ENCODE results near the gene TGOLN2.
"Not testable (repeated sequence)": the region's sequence is repeated elsewhere in the genome, so short reads cannot be mapped to it uniquely, and the experiment has no call there.

Gene TGOLN2

GRCh38 chr2:85327822-85328617, at the start of gene TGOLN2:
TSS of gene TGOLN2 (minus strand) at chr2:85327989. CDS start at chr2:85327962, 27 bp downstream.
- DNase-seq, result peak; percentile 95

- no peak for DNase-seq
Measured at GRCh38 chr2:85377083-85377482, 49.3 kb upstream of the TGOLN2 start.

- no peak for DNase-seq
Measured at GRCh38 chr2:85376291-85377065, 48.7 kb upstream of the TGOLN2 start.

GRCh38 chr2:85371045-85371444, 43.3 kb upstream of the TGOLN2 start:
- DNase-seq, result no peak

- DNase-seq, result no peak
Measured at GRCh38 chr2:85369500-85369899, 41.7 kb upstream of the TGOLN2 start.

GRCh38 chr2:85368921-85369320, 41.1 kb upstream of the TGOLN2 start:
- no peak for DNase-seq

- no peak for DNase-seq
Measured at GRCh38 chr2:85367180-85367579, 39.4 kb upstream of the TGOLN2 start.

- DNase-seq, result not testable (repeated sequence)
Measured at GRCh38 chr2:85362653-85363387, 35.0 kb upstream of the TGOLN2 start.

- DNase-seq, result no peak
Measured at GRCh38 chr2:85357736-85358135, 29.9 kb upstream of the TGOLN2 start.

GRCh38 chr2:85356186-85356585, 28.4 kb upstream of the TGOLN2 start:
- DNase-seq, result no peak

GRCh38 chr2:85355521-85355920, 27.7 kb upstream of the TGOLN2 start:
- no peak for DNase-seq

GRCh38 chr2:85355073-85355410, 27.3 kb upstream of the TGOLN2 start:
- DNase-seq, result no peak

GRCh38 chr2:85354286-85355072, 26.7 kb upstream of the TGOLN2 start, which contains the start of the genes ELMOD3 and RETSAT:
TSS of gene ELMOD3 (plus strand) at chr2:85354769. CDS start at chr2:85357199, 2,430 bp downstream.
TSS of gene RETSAT (minus strand) at chr2:85354528. CDS start at chr2:85354507, 21 bp downstream.
- DNase-seq, result peak; percentile 99

GRCh38 chr2:85353876-85354285, 26.1 kb upstream of the TGOLN2 start:
- DNase-seq, result peak; percentile 43

GRCh38 chr2:85347599-85347998, 19.8 kb upstream of the TGOLN2 start:
- no peak for DNase-seq

- DNase-seq, result no peak
Measured at GRCh38 chr2:85344356-85344954, 16.7 kb upstream of the TGOLN2 start.

GRCh38 chr2:85343207-85343895, 15.6 kb upstream of the TGOLN2 start:
- DNase-seq, result not testable (repeated sequence)

GRCh38 chr2:85342156-85342555, 14.4 kb upstream of the TGOLN2 start:
- no peak for DNase-seq

- DNase-seq, result no peak
Measured at GRCh38 chr2:85341269-85342029, 13.7 kb upstream of the TGOLN2 start.
